ENCODE data around the gene B3GAT1.

GRCh38 chr11:134347441-134347840 lies 64.6 kb downstream of the B3GAT1 start:
- TF ChIP-seq, protein P1, sequence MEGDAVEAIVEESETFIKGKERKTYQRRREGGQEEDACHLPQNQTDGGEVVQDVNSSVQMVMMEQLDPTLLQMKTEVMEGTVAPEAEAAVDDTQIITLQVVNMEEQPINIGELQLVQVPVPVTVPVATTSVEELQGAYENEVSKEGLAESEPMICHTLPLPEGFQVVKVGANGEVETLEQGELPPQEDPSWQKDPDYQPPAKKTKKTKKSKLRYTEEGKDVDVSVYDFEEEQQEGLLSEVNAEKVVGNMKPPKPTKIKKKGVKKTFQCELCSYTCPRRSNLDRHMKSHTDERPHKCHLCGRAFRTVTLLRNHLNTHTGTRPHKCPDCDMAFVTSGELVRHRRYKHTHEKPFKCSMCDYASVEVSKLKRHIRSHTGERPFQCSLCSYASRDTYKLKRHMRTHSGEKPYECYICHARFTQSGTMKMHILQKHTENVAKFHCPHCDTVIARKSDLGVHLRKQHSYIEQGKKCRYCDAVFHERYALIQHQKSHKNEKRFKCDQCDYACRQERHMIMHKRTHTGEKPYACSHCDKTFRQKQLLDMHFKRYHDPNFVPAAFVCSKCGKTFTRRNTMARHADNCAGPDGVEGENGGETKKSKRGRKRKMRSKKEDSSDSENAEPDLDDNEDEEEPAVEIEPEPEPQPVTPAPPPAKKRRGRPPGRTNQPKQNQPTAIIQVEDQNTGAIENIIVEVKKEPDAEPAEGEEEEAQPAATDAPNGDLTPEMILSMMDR (IDR thresholded peaks at IDR 0.05) = no peak
- no peak for TF ChIP-seq POLR2A (IDR thresholded peaks at IDR 0.05)

Data from adrenal gland (tissue), 5 donors.